Suprapubic skin (tissue), 4 donors: Measurements from ENCODE around the gene COPA. TPM values are rescaled to one million over a fixed set of nuclear protein-coding genes. Genes with fewer than 3 reads are reported as not detected.

Experiments
- DNase-seq, 2 donors: peaks; one replicate each; pipeline ENCODE4 v3.0.0-alpha.2; 2019; ENCODE audit warnings: low spot score in 2 of 2
- H3K27ac ChIP-seq: fragments of 200-600 bp; sonication (generic); one replicate; pipeline ENCODE4 v1.5.1; 2019
- H3K27me3 ChIP-seq: fragments of 200-600 bp; sonication (generic); one replicate; pipeline ENCODE4 v1.5.1; 2019
- H3K36me3 ChIP-seq: fragments of 200-600 bp; sonication (generic); one replicate; pipeline ENCODE4 v1.5.1; 2019
- H3K4me1 ChIP-seq: fragments of 200-600 bp; sonication (generic); one replicate; pipeline ENCODE4 v1.5.1; 2019
- H3K4me3 ChIP-seq: fragments of 200-600 bp; sonication (generic); one replicate; pipeline ENCODE4 v1.5.1; 2019; ENCODE audit warnings: mild to moderate bottlenecking
- H3K9me3 ChIP-seq: fragments of 200-600 bp; sonication (generic); one replicate; pipeline ENCODE4 v1.5.1; 2019
- EP300 ChIP-seq: sonication (generic); formaldehyde crosslinking; IDR thresholded peaks from one replicate; pipeline ENCODE4 v1.6.1; 2017; ENCODE audit warnings: antibody characterized with exemption
- POLR2A ChIP-seq, 2 donors: fragments of 450-650 bp; IDR thresholded peaks; one replicate each; pipeline ENCODE4 v1.6.1; 2017; ENCODE audit warnings: antibody characterized with exemption in 2 of 2, mild to moderate bottlenecking in 2 of 2, moderate library complexity in 2 of 2
- POLR2AphosphoS5 ChIP-seq, 3 donors: sonication (generic); formaldehyde crosslinking; IDR thresholded peaks; one replicate each; pipeline ENCODE4 v1.6.1; 2017; ENCODE audit warnings: antibody characterized with exemption in 3 of 3
- WGBS: methylation state at CpG from one replicate; pipeline ENCODE4 v1.1.5; 2018; 5-methylcytosine and 5-hydroxymethylcytosine counted together
- total RNA-seq, 4 donors: library from RNA; depleted of rRNA; stranded (reverse); fragments of >200 nt; gene quantifications; one replicate each; pipeline ENCODE4 v1.1.0, GENCODE V29; 2016
- TF ChIP-seq, protein P1 (sequence below), 2 donors: fragments of 200-600 bp in 1 of 2; fragments of 450-650 bp in 1 of 2; sonication (generic) in 1 of 2; IDR thresholded peaks; one replicate each; pipeline ENCODE4 v1.5.1; 2016 to 2019; ENCODE audit warnings: antibody characterized with exemption in 2 of 2, mild to moderate bottlenecking in 1 of 2, moderate library complexity in 1 of 2

The COPA gene
- total RNA-seq, 4 donors from 2014 or later, result 62.5 to 92.9 (median 87.2) TPM

DNA sequence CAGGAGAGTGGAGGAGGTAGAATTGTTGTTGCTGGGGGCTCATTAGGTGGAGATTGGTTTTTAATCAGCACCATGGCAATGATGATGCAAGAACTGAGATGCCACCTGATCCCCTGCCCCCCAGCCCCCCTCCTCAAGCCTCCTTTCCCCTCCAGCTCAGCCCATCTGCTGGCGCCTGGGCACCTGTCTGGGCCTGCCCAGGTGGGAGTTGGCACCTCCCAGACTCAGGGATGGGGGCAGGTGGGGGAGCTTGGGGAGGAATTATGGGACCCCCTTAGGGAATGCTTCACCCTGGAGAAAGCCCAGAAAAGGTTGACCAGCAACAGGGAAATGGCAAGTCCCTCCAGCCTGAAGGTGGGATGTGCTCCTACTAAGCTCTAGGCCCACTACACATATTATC, 22.3 kb upstream of the COPA start:
- WGBS, result 50% methylated on average over 1 of the region's 1 CpG
- no peaks in the 10 kb centered on the region for H3K4me1 ChIP-seq
- DNase-seq, result no peak
- H3K4me3 ChIP-seq, result no peak overlapping the region
- no peaks in the 10 kb centered on the region for H3K27me3 ChIP-seq
- peaks cover 3% of the 10 kb centered on the region for H3K36me3 ChIP-seq
- TF ChIP-seq EP300 (no peak), POLR2AphosphoS5 (IDR thresholded peaks at IDR 0.05) (no peak), POLR2A (IDR thresholded peaks at IDR 0.05) (no peak)
- TF ChIP-seq, protein P1, sequence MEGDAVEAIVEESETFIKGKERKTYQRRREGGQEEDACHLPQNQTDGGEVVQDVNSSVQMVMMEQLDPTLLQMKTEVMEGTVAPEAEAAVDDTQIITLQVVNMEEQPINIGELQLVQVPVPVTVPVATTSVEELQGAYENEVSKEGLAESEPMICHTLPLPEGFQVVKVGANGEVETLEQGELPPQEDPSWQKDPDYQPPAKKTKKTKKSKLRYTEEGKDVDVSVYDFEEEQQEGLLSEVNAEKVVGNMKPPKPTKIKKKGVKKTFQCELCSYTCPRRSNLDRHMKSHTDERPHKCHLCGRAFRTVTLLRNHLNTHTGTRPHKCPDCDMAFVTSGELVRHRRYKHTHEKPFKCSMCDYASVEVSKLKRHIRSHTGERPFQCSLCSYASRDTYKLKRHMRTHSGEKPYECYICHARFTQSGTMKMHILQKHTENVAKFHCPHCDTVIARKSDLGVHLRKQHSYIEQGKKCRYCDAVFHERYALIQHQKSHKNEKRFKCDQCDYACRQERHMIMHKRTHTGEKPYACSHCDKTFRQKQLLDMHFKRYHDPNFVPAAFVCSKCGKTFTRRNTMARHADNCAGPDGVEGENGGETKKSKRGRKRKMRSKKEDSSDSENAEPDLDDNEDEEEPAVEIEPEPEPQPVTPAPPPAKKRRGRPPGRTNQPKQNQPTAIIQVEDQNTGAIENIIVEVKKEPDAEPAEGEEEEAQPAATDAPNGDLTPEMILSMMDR (IDR thresholded peaks at IDR 0.05), result no peak
- H3K9me3 ChIP-seq, result no peaks in the 10 kb centered on the region
- H3K27ac ChIP-seq, result no peak overlapping the region

DNA sequence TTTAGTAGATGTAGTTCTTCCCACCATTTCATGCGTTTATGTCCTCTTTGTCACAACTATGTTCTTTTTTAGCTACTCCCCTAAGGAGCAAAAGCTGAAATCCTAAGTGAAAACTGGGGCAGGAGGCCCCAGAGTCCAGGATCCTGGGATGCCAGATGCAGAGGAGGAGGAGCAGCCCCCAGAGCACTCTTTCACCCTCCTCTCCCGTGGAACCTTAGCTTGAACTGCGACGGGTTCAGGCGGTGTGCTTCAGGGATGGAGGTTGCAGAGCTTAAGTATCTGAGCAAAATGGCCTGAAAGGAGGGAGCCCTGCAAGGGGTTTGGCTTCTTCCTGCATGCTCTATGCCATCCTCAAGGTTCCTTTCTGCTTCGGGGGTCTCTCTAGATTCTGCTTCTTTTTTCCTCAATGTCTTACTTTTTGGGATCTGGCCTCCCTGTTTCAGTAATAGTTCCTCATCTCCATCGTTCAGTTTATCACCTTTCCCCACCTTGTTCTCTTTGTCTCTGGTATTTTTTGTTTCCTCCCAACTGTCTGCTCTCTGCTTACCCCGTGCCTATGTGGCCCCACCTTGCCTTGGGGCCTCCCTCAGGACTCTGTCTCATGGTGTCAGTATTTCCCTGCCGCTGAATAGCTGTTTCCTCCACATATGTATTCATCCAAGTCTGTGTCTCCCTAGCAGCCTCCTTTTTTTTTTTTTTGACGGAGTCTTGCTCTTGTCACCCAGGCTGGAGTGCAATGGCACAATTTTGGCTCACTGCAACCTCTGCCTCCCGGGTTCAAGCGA, 21.1 kb upstream of the COPA start:
- WGBS, result 65% methylated on average over 12 of the region's 12 CpGs
- Histone ChIP-seq H3K27me3 (no peaks in the 10 kb centered on the region), H3K36me3 (peaks cover 14% of the 10 kb centered on the region)

GRCh38 chr1:160363010-160363409, 20.0 kb upstream of the COPA start:
- TF ChIP-seq EP300, result no peak
- TF ChIP-seq POLR2AphosphoS5 (IDR thresholded peaks at IDR 0.05), result no peak
- TF ChIP-seq, protein P1 (IDR thresholded peaks at IDR 0.05), result no peak
- no peak for TF ChIP-seq POLR2A (IDR thresholded peaks at IDR 0.05)
- Histone ChIP-seq H3K4me1 (no peaks in the 10 kb centered on the region), H3K9me3 (no peaks in the 10 kb centered on the region), H3K4me3 (no peak overlapping the region), H3K27ac (no peak overlapping the region), H3K27me3 (no peaks in the 10 kb centered on the region), H3K36me3 (peaks cover 23% of the 10 kb centered on the region)
- 57% methylated on average over 4 of the region's 5 CpGs for WGBS
- DNase-seq, result no peak

More for the DNA sequence above, 21.1 kb upstream of the COPA start:
- TF ChIP-seq POLR2AphosphoS5 (IDR thresholded peaks at IDR 0.05) (no peak), EP300 (no peak), POLR2A (IDR thresholded peaks at IDR 0.05) (no peak)
- TF ChIP-seq, protein P1 (IDR thresholded peaks at IDR 0.05), result no peak
- no peak for DNase-seq
- no peak overlapping the region for H3K4me3 ChIP-seq
- H3K27ac ChIP-seq, result no peak overlapping the region
- no peaks in the 10 kb centered on the region for H3K9me3 ChIP-seq
- H3K4me1 ChIP-seq, result no peaks in the 10 kb centered on the region

GRCh38 chr1:160362168-160362957, 19.3 kb upstream of the COPA start:
- DNase-seq, result no peak
- WGBS, result 79% methylated on average over 9 of the region's 9 CpGs
- TF ChIP-seq POLR2A (IDR thresholded peaks at IDR 0.05) (no peak), POLR2AphosphoS5 (IDR thresholded peaks at IDR 0.05) (no peak), EP300 (no peak)
- TF ChIP-seq, protein P1 (IDR thresholded peaks at IDR 0.05), result no peak

DNA sequence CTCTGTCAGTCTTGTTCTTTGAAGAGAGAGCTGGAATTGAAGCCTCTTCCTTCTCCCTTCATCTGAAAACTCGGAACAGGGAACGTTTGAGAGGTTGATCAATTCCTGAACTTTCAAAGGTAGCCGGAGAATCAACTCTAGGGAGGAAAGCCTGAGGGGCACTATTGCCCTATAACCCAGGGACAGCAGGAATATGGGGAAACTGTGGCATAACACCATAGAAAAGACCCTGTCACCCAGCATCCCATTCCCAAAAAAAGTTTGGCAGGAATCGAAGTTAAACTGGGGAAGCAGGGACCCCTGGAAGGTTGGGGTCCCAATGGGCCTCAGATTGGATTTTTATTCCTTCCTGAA, 18.7 kb upstream of the COPA start:
- no peaks in the 10 kb centered on the region for H3K27me3 ChIP-seq
- no peak for DNase-seq
- TF ChIP-seq POLR2A (IDR thresholded peaks at IDR 0.05) (no peak), POLR2AphosphoS5 (IDR thresholded peaks at IDR 0.05) (no peak), EP300 (no peak)
- TF ChIP-seq, protein P1 (IDR thresholded peaks at IDR 0.05), result no peak
- H3K27ac ChIP-seq, result no peak overlapping the region
- H3K9me3 ChIP-seq, result no peaks in the 10 kb centered on the region
- 70% methylated on average over 4 of the region's 4 CpGs for WGBS
- no peak overlapping the region for H3K4me3 ChIP-seq
- no peaks in the 10 kb centered on the region for H3K4me1 ChIP-seq
- peaks cover 35% of the 10 kb centered on the region for H3K36me3 ChIP-seq

More at GRCh38 chr1:160362168-160362957, 19.3 kb upstream of the COPA start:
- no peak overlapping the region for H3K27ac ChIP-seq
- H3K4me3 ChIP-seq, result no peak overlapping the region
- peaks cover 29% of the 10 kb centered on the region for H3K36me3 ChIP-seq
- no peaks in the 10 kb centered on the region for H3K4me1 ChIP-seq
- H3K27me3 ChIP-seq, result no peaks in the 10 kb centered on the region
- no peaks in the 10 kb centered on the region for H3K9me3 ChIP-seq
